Stimulated activated CD4-positive, alpha-beta T cell treated with anti-CD3 and anti-CD28 coated beads, Interleukin-15, amount 100 ng/mL, for 48 hours (primary cell): ENCODE data around the gene DEXI.

Experiments used
- DNase-seq, 2 donors: peaks; one replicate each; pipeline ENCODE4 v3.0.0-alpha.2; 2020; ENCODE audit warnings: low read depth in 2 of 2

DEXI gene

DNA sequence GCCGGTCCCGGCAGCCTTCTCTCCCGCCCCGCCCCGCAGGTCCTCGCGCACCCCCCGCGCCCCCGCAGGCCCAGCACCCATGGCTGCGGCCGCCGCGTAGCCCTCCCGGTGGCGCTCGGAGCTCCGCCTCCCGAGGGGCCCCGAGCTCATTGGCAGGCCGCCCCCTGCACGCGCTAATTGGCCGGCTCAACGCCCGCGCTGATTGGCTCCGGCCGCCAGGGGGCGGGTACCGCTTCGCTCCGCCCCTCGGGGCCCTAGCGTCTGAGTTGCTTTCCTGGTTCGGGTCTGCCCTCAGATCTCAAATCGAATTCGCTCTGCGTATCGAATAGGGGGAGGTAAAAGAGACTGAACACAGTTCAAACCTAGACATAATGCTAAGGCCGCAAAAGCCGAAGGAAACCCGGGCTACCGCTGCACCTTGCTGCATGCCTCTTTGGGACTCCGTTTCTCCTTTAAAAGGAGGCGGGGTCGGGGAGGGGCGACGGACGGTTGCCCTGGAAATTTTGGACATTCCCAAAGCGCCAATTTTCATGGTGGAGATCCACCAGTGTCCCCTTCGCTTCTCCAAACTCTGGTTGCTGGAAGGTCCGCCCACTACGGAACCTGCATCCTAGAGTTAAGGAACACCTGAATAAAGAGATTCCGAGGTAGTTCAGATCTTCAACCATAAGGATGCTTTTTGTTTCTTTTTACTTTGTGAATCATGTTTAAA lies at the start of gene DEXI:
TSS of gene DEXI (minus strand) at position 117 of the 712 bp plus-strand sequence. CDS start 463 bp downstream, outside the sequence.
- DNase-seq = peak; percentile 87 to 95

GRCh38 chr16:10990378-10990777 lies 48.1 kb upstream of the DEXI start:
- no peak for DNase-seq

- DNase-seq = no peak
Measured at GRCh38 chr16:10989559-10989958, 47.3 kb upstream of the DEXI start.

DNA sequence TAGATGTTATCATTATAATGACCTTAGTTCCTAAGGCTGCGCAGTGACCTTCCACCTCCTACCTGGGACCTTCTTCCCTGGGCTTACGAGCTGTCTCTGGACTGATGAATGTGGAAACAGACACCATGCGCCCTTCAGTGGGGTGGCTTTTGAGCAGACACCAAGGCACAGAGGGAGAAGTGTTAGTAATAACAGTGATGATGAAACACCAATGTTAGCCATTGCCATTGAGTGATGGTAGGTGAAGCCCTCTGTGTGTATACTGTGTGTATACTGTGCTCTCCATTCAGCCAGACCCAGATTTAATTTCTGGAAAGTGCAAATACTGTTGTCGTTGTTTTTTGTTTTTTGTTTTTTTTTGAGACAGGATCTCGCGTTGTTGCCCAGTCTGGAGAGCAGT lies 46.6 kb upstream of the DEXI start:
- DNase-seq = no peak

- DNase-seq = peak; percentile 79 to 85
Measured at GRCh38 chr16:10988164-10988803, 46.0 kb upstream of the DEXI start.

DNA sequence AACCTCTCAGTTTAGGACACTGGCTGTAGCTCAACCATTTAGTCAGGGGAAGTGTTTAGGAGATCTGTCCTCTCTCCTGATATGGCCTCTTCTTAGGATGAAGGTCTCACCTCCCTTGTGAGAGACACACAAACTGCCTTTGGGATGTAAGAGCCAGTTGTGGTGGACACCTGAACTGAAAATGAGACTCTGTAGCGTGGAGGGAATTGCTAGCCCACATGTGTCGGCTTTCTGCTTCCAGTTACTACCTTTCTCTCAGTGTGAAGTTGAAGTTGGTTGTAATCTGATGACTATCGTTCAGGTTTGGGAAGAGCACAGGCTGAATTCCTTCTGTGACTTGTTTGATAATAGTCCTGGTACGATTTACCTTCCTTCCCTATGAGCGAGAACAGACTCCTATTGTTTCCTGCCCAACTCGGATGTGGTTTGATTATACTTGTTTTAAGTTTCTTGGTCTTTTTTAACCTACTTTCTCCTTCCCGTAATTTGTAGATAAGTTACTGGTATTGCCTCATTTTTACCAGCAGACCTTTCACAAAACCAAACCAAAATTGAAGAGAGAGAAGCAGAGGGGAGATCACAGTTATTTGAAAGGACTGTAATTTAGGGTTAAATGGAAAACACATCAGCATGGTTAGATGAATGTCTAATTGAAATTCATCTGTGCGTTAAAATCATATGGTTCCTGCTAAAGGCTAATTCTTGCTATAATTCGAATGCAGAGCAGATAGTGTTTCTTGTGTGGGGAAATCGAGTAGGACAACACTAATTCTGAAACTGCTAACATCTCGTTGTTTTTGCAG lies 45.3 kb upstream of the DEXI start:
- no peak for DNase-seq

- no peak for DNase-seq
Measured at GRCh38 chr16:10984509-10984908, 42.2 kb upstream of the DEXI start.

DNA sequence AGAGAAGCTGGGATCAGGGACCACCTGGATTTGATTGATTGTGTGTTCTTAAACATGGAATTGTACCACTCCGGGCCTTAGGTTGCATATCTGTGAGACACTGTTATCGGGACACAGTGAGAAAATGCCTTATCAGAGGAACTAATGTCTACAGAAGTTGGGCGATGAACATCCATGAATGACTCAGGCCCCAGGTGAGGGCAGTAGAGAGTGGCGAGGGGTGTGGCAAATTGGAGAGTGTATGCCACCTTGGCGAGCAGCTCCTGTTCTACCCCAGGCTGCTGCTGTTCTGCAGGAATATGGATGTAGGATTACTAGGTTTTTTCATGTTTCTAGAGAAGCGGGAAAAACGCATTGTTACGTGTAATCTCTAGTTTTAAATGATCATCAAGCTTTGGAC lies 40.9 kb upstream of the DEXI start:
- no peak for DNase-seq

GRCh38 chr16:10982465-10983150 lies 40.3 kb upstream of the DEXI start:
- DNase-seq = no peak

GRCh38 chr16:10981697-10982216 lies 39.5 kb upstream of the DEXI start:
- no peak for DNase-seq

GRCh38 chr16:10980813-10981212 lies 38.5 kb upstream of the DEXI start:
- DNase-seq = no peak

GRCh38 chr16:10979717-10980601 lies 37.7 kb upstream of the DEXI start:
- no peak for DNase-seq

- DNase-seq = no peak
Measured at GRCh38 chr16:10978871-10979446, 36.7 kb upstream of the DEXI start.

GRCh38 chr16:10978124-10978523 lies 35.9 kb upstream of the DEXI start:
- DNase-seq = no peak

DNA sequence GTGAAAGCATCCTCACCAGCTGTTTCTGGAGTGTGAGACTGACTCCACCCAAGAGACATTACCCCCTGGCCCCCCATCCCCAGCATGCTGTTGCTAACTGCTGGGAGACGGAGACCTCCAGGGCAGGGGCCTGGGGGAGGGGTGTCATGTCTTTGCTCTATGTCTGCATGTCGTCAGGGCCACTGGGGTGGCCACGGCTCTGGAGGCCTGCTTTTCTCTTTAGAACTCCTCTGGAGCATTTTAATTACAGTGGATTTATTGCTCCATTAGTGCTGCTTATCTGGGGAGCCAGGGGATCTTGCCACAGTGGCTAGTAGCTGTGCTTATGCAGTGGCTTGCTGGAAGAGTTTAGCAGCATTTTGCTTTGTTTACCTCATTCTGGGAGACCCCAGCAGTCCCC lies 34.4 kb upstream of the DEXI start:
- no peak for DNase-seq

DNA sequence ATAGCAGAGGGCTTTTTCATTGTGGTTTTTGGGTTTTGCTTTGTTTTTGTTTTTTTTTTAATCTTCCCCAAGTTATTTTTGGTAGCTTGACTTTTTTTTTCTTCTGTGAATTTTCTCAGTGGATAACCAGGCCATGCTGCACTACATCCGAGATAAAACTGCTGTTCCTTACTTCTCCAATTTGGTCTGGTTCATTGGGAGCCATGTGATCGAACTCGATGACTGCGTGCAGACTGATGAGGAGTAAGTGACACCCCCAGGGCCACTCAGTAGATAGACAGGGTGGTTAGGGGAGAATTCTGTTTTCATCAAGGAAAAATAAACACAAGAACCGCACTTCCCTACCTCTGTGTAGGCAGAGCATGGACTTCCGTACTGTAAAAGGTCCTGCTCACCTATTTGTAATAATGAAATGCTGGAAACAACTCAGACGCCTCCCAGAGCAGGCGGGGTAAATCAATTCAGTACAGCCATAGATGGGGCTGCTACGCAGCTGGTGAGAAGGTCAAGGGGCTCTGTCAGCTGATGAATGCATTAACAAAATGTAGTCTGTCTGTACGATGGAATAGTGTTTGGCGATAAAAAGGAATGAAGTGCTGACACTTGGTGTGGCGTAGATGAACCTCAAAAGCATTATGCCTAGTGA lies 30.7 kb upstream of the DEXI start:
- no peak for DNase-seq

GRCh38 chr16:10972108-10972818 lies 30.0 kb upstream of the DEXI start:
- no peak for DNase-seq

DNA sequence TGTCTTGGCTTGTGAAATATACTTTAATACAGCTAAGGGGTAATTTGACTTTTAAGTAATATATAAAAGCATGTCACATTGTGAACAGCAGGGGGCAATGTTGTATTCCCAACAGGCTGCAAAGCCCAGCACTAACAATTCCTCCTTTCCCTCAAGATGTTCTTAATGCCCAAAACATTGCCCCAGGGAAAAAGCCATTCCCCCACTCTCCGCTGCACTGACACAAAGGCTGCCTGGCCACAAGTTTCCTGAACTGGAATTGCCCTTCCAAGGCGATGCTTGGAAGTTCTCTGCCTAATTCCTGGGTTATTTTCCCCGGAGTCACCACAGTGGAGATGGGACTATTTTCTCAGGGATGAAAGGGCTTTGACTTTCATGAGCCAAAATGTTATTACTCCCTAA lies 29.3 kb upstream of the DEXI start:
- DNase-seq = no peak

DNA sequence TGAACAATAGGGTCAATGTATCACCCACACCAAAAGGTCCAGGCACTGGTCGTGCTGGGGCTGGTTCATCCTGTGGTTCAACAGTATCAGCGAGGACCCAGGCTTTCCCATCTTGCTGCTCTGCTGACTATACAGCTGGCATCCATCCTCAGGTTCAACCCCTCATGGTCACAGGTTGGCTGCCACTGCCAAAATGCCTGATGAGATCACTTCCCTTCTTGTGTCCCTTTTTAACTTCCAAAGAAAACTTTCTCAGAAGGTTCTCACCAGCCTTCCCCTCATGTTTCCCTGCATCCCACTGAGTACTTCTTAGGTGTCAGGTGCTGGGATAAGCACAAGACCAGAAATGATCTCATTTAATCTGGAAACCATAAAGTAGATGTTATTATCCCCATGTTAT lies 27.8 kb upstream of the DEXI start:
- no peak for DNase-seq
